CD14-positive monocyte (primary cell): ENCODE data around the gene KCNJ10. TPM values are rescaled to one million over a fixed set of nuclear protein-coding genes. Genes with fewer than 3 reads are reported as not detected.

Experiments
- DNase-seq, 3 donors: peaks; one replicate each; pipeline ENCODE4 v3.0.0-alpha.2; 2011 to 2022
- H2AFZ ChIP-seq: 2 replicates; pipeline ENCODE4 v1.6.0; 2012; ENCODE audit warnings: mild to moderate bottlenecking, low read depth, low read length, inconsistent platforms; ENCODE audit not compliant: insufficient read depth, poor library complexity, severe bottlenecking
- H3K27ac ChIP-seq, 2 donors: 1 replicate in 1 of 2; 2 replicates in 1 of 2; pipeline ENCODE4 v1.5.1; 2012 to 2013; ENCODE audit warnings: low read length in 2 of 2, control low read depth in 1 of 2, inconsistent platforms in 1 of 2, low read depth in 1 of 2, mild to moderate bottlenecking in 1 of 2
- H3K27me3 ChIP-seq, 2 donors: one replicate each; pipeline versions ENCODE4 v1.6.0 to v1.6.1; 2011 to 2013; ENCODE audit warnings: low read length in 2 of 2; ENCODE audit not compliant: control insufficient read depth in 2 of 2, insufficient read depth in 2 of 2
- H3K36me3 ChIP-seq, 2 donors: replicated peaks in 1 of 2; 1 replicate in 1 of 2; 2 replicates in 1 of 2; pipeline versions ENCODE4 v1.5.1 to v1.6.1; 2012 to 2013; ENCODE audit warnings: low read length in 2 of 2, control low read depth in 1 of 2, inconsistent platforms in 1 of 2, mild to moderate bottlenecking in 1 of 2; ENCODE audit not compliant: insufficient read depth in 2 of 2, control insufficient read depth in 1 of 2
- H3K4me1 ChIP-seq, 2 donors: 1 replicate in 1 of 2; 2 replicates in 1 of 2; pipeline versions ENCODE4 v1.5.1 to v1.6.1; 2012 to 2013; ENCODE audit warnings: low read length in 2 of 2, control low read depth in 1 of 2, inconsistent platforms in 1 of 2, mild to moderate bottlenecking in 1 of 2, moderate library complexity in 1 of 2; ENCODE audit not compliant: insufficient read depth in 2 of 2, control insufficient read depth in 1 of 2
- H3K4me2 ChIP-seq: replicated peaks from 2 replicates; pipeline ENCODE3; 2012; ENCODE audit warnings: low read length, moderate library complexity, mild to moderate bottlenecking; ENCODE audit not compliant: poor library complexity, severe bottlenecking; ENCODE audit errors: extremely low read depth
- H3K4me3 ChIP-seq, 3 experiments: fragments of 200-600 bp in 1 of 3; sonication (generic) in 1 of 3; replicated peaks in 1 of 3; 1 replicate in 2 of 3; 2 replicates in 1 of 3; pipeline ENCODE4 v1.5.1; 2011 to 2013; ENCODE audit warnings: low read length in 3 of 3, mild to moderate bottlenecking in 3 of 3, control low read depth in 2 of 3, low read depth in 2 of 3, inconsistent platforms in 1 of 3, moderate library complexity in 1 of 3
- H3K79me2 ChIP-seq: 2 replicates; pipeline ENCODE4 v1.6.0; 2012; ENCODE audit warnings: mild to moderate bottlenecking, control low read depth, inconsistent platforms, low read length, moderate library complexity; ENCODE audit not compliant: insufficient read depth
- H3K9ac ChIP-seq: 2 replicates; pipeline ENCODE4 v1.6.0; 2017; ENCODE audit warnings: low read length, mild to moderate bottlenecking; ENCODE audit not compliant: insufficient read depth, poor library complexity, severe bottlenecking
- H3K9me3 ChIP-seq, 2 donors: replicated peaks in 1 of 2; 1 replicate in 1 of 2; 2 replicates in 1 of 2; pipeline versions ENCODE4 v1.5.1 to v1.6.1; 2012 to 2013; ENCODE audit warnings: low read length in 2 of 2, control low read depth in 1 of 2; ENCODE audit not compliant: control insufficient read depth in 1 of 2, insufficient read depth in 1 of 2
- H4K20me1 ChIP-seq: 2 replicates; pipeline ENCODE4 v1.6.0; 2012; ENCODE audit warnings: mild to moderate bottlenecking, low read length, control low read depth, moderate library complexity; ENCODE audit not compliant: insufficient read depth
- H3K27ac Mint-ChIP-seq, 7 donors: one replicate each; pipeline ENCODE4 v1.8.0; 2020; ENCODE audit warnings: mild to moderate bottlenecking in 7 of 7, mixed read lengths in 7 of 7, moderate library complexity in 6 of 7, inconsistent platforms in 2 of 7
- H3K27me3 Mint-ChIP-seq, 3 donors: one replicate each; pipeline ENCODE4 v1.8.0; 2021 to 2022; ENCODE audit warnings: low read depth in 3 of 3, mild to moderate bottlenecking in 3 of 3, mixed read lengths in 3 of 3, moderate library complexity in 3 of 3, inconsistent platforms in 1 of 3
- H3K36me3 Mint-ChIP-seq, 2 donors: one replicate each; pipeline ENCODE4 v1.8.0; 2020; ENCODE audit warnings: mixed read lengths in 2 of 2, inconsistent platforms in 1 of 2, mild to moderate bottlenecking in 1 of 2
- H3K4me1 Mint-ChIP-seq: one replicate; pipeline ENCODE4 v1.8.0; 2020; ENCODE audit warnings: mild to moderate bottlenecking, mixed read lengths
- H3K4me3 Mint-ChIP-seq, 2 donors: one replicate each; pipeline ENCODE4 v1.8.0; 2020; ENCODE audit warnings: mild to moderate bottlenecking in 2 of 2, mixed read lengths in 2 of 2, moderate library complexity in 1 of 2
- H3K9me3 Mint-ChIP-seq, 7 donors: one replicate each; pipeline ENCODE4 v1.8.0; 2020 to 2022; ENCODE audit warnings: mixed read lengths in 7 of 7, mild to moderate bottlenecking in 6 of 7, moderate library complexity in 6 of 7, inconsistent platforms in 2 of 7
- WGBS: methylation state at CpG from one replicate; pipeline ENCODE4 v1.1.5; 2013; ENCODE audit warnings: missing lambda C conversion rate; ENCODE audit not compliant: insufficient coverage; 5-methylcytosine and 5-hydroxymethylcytosine counted together
- intact Hi-C, 2 donors: fragments of 100-400 bp; cut with micrococcal nuclease; formaldehyde crosslinking; loops; one replicate each; pipeline versions ENCODE4 v1.15.0 to v1.15.1; 2023
- polyA plus RNA-seq, 3 donors: library from polyadenylated mRNA; depleted of rRNA in 1 of 3; unstranded in 2 of 3; stranded (reverse) in 1 of 3; fragments of 300-500 nt in 2 of 3; fragments of >200 nt in 1 of 3; fragmentation: Illumina TruSeq in 2 of 3; gene quantifications; 1 replicate in 2 of 3; 2 replicates in 1 of 3; pipeline ENCODE4 v1.2.3, GENCODE V29; 2012 to 2021
- TF ChIP-seq, protein P1 (sequence below): fragments of 200-600 bp; IDR thresholded peaks from one replicate; pipeline ENCODE4 v1.8.0; 2022; ENCODE audit warnings: antibody characterized with exemption, mild to moderate bottlenecking

KCNJ10 gene
- polyA plus RNA-seq, 3 donors = 0.23 TPM; not detected in 2

- Histone ChIP-seq H3K27me3 (peaks cover 5 to 6% of the 10 kb centered on the region in 2 donors), H3K4me3 (no peak overlapping the region), H3K79me2 (no peaks in the 10 kb centered on the region), H3K9ac (no peak overlapping the region), H3K4me2 (no peak overlapping the region), H4K20me1 (no peaks in the 10 kb centered on the region), H3K27ac (no peak overlapping the region), H3K36me3 (no peaks in the 10 kb centered on the region), H2AFZ (no peak overlapping the region), H3K4me1 (no peaks in the 10 kb centered on the region), H3K9me3 (no peaks in the 10 kb centered on the region)
- Mint-ChIP-seq H3K27me3 (peaks cover 16 to 23% (median 22%) of the 10 kb centered on the region in 3 donors), H3K27ac (no peak overlapping the region), H3K4me3 (no peak overlapping the region), H3K36me3 (no peaks in the 10 kb centered on the region), H3K4me1 (no peaks in the 10 kb centered on the region), H3K9me3 (no peaks in the 10 kb centered on the region)
- WGBS = 65% methylated on average over 2 of the region's 7 CpGs
- no peak for DNase-seq
- intact Hi-C loops = no loop called here
- TF ChIP-seq, protein P1, sequence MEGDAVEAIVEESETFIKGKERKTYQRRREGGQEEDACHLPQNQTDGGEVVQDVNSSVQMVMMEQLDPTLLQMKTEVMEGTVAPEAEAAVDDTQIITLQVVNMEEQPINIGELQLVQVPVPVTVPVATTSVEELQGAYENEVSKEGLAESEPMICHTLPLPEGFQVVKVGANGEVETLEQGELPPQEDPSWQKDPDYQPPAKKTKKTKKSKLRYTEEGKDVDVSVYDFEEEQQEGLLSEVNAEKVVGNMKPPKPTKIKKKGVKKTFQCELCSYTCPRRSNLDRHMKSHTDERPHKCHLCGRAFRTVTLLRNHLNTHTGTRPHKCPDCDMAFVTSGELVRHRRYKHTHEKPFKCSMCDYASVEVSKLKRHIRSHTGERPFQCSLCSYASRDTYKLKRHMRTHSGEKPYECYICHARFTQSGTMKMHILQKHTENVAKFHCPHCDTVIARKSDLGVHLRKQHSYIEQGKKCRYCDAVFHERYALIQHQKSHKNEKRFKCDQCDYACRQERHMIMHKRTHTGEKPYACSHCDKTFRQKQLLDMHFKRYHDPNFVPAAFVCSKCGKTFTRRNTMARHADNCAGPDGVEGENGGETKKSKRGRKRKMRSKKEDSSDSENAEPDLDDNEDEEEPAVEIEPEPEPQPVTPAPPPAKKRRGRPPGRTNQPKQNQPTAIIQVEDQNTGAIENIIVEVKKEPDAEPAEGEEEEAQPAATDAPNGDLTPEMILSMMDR = no peak
Observed at GRCh38 chr1:160053548-160054365, 16.2 kb downstream of the KCNJ10 start.

GRCh38 chr1:160052936-160053335 is 17.0 kb downstream of the KCNJ10 start:
- no peaks in the 10 kb centered on the region for H3K4me1 ChIP-seq

More at GRCh38 chr1:160052936-160053335, 17.0 kb downstream of the KCNJ10 start:
- Histone ChIP-seq H3K27ac (no peak overlapping the region), H3K9me3 (no peaks in the 10 kb centered on the region), H3K9ac (no peak overlapping the region), H3K36me3 (no peaks in the 10 kb centered on the region), H4K20me1 (no peaks in the 10 kb centered on the region), H3K79me2 (no peaks in the 10 kb centered on the region), H3K4me3 (no peak overlapping the region), H3K4me2 (no peak overlapping the region), H3K27me3 (peaks cover 5 to 6% of the 10 kb centered on the region in 2 donors), H2AFZ (no peak overlapping the region)
- Mint-ChIP-seq H3K27me3 (peaks cover 16 to 23% (median 21%) of the 10 kb centered on the region in 3 donors), H3K36me3 (no peaks in the 10 kb centered on the region), H3K9me3 (no peaks in the 10 kb centered on the region), H3K4me1 (no peaks in the 10 kb centered on the region), H3K27ac (no peak overlapping the region), H3K4me3 (no peak overlapping the region)
- DNase-seq = no peak
- WGBS = 40% methylated on average over 1 of the region's 6 CpGs
- TF ChIP-seq, protein P1 = no peak
- intact Hi-C loops = no loop called here
